HG03520 (cell line): ENCODE measurements around the gene DUSP21.
"Not testable (repeated sequence)": the region's sequence is repeated elsewhere in the genome, so short reads cannot be mapped to it uniquely, and the experiment has no call there.

ENCODE experiments used
- ATAC-seq: cut with Tn5 transposase; IDR thresholded peaks from one replicate; pipeline ENCODE4 v1.9.1; 2021; ENCODE audit warnings: mild to moderate bottlenecking, moderate library complexity; ENCODE audit not compliant: unreplicated experiment

Gene DUSP21

DNA sequence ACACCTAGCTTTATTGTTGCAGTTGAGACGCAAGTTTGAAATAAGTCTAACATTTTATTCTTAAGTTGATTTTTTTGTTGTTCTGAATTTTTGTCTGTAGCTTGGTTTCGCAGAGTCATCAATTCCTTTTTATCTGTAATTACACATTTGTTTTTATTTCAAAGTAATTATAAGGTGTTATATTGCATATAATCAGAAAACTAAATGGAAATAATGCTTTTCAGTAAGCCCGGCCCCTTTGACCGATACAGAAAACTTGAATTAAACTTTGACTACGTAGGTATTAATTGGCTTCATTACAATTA lies 31.3 kb downstream of the DUSP21 start:
- no peak for ATAC-seq

DNA sequence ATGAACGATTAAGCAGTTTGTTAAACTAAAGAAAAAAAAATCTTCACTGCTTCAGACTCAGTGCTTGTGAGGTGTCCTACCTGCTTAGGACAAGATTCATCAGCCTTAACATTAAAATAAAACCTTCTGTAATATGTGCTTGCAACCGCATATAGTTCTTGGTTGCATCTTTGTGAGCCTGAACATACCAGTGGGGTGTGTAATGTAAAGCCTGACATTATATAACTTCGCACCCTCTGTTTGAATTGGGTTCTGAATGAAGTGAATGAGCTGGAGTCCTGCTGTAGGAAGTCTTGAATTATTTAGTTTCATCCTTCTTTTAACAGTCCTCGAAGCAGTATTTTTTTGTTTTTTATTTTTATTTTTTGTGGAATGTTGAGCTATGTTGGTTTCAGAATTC lies 32.3 kb downstream of the DUSP21 start:
- ATAC-seq: no peak

- no peak for ATAC-seq
These were observed 32.9 kb downstream of the DUSP21 start for GRCh38 chrX:44876767-44877166.

- no peak for ATAC-seq
These were observed 35.0 kb downstream of the DUSP21 start for GRCh38 chrX:44878780-44879179.

DNA sequence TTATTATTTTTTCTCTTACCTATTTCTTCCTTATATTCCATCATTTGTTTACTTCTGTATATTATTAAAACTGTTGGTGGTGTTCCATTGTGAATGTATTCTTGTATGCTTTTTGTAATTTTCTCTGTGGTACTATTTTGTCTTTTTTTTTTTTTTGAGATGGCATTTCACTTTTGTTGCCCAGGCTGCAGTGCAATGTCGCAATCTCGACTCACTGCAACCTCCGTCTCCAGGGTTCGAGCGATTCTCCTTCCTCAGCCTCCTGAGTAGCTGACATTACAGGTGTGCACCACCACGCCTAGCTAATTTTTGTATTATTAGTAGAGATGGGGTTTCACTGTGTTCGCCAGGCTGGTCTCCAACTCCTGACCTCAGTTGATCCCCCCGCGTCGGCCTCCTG lies 37.7 kb downstream of the DUSP21 start:
- no peak for ATAC-seq

DNA sequence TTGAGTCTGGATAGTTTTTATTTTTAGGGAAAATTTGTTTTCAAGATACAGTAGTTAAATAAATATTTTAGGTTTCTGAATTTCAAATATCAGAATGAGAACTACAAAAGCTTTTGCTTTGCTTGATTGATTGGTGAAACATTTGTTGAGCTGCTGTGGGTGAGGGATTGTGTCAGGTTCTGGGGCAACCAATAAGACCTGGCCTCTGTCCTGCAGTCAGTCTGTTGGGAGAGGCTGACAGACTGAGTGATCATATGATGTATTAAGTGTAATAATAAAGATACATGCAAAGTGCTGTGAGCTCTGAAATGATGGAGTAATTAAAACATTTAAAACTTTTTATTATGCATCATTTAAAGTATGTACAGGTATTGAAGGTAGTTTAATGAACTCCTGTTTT lies 38.8 kb downstream of the DUSP21 start:
- no peak for ATAC-seq

GRCh38 chrX:44884944-44885343 lies 41.1 kb downstream of the DUSP21 start:
- no peak for ATAC-seq

- ATAC-seq: no peak
These were observed 46.0 kb downstream of the DUSP21 start for GRCh38 chrX:44889824-44890223.

GRCh38 chrX:44890247-44890646 lies 46.4 kb downstream of the DUSP21 start:
- no peak for ATAC-seq

- not testable (repeated sequence) for ATAC-seq
These were observed 46.9 kb downstream of the DUSP21 start for GRCh38 chrX:44890687-44891086.

GRCh38 chrX:44891642-44892041 lies 47.8 kb downstream of the DUSP21 start:
- ATAC-seq: no peak
